Measurements from ENCODE around the gene TPPP2. TPM values are rescaled to one million over a fixed set of nuclear protein-coding genes. Genes with fewer than 3 reads are reported as not detected.

TPPP2 gene
- total and polyA plus RNA-seq, 2 experiments from 2014 or later: not detected

GRCh38 chr14:21059842-21060613 lies 30.0 kb downstream of the TPPP2 start (continued):
- TF ChIP-seq REST (IDR thresholded peaks at IDR 0.05; ENCODE audit: unreplicated experiment): no peak
- TF ChIP-seq CTCF (conservative IDR thresholded peaks at IDR 0.05; ENCODE audit: low read depth in 2 of 2): no peak
- TF ChIP-seq NANOG (IDR thresholded peaks at IDR 0.05; ENCODE audit: borderline replicate concordance): no peak
- no peak for TF ChIP-seq STAT1 (IDR thresholded peaks at IDR 0.05; ENCODE audit: unreplicated experiment)
- TF ChIP-seq EZH2phosphoT487 (IDR thresholded peaks at IDR 0.05; ENCODE audit: unreplicated experiment): no peak
- no peak for TF ChIP-seq ZNF114 (CRISPR knock-in tag; IDR thresholded peaks at IDR 0.05)
- TF ChIP-seq EZH2 (IDR thresholded peaks at IDR 0.05; ENCODE audit: low read depth, unreplicated experiment): no peak
- no peak for TF ChIP-seq ETS1 (IDR thresholded peaks at IDR 0.05)
- TF ChIP-seq ZNF331 (CRISPR knock-in tag; IDR thresholded peaks at IDR 0.05; ENCODE audit: low read depth): no peak

GRCh38 chr14:21060614-21061346 lies 30.8 kb downstream of the TPPP2 start:
- Mint-ChIP-seq H3K36me3 (ENCODE audit: low read depth) (no peaks in the 10 kb centered on the region), H3K27ac (no peak overlapping the region), H3K9me3 (no peaks in the 10 kb centered on the region), H3K4me3 (no peak overlapping the region), H3K4me1 (peaks cover 10% of the 10 kb centered on the region), H3K27me3 (ENCODE audit: insufficient read depth, low read depth, poor library complexity) (peaks cover 5% of the 10 kb centered on the region)
- H2AFZ ChIP-seq: no peak overlapping the region
- H3K27ac ChIP-seq (ENCODE audit: low read depth): no peak overlapping the region
- H3K4me3 ChIP-seq: no peak overlapping the region
- no peak for DNase-seq (ENCODE audit: low spot score)
- H3K36me3 ChIP-seq (ENCODE audit: insufficient read depth): no peaks in the 10 kb centered on the region
- no peaks in the 10 kb centered on the region for H3K79me2 ChIP-seq (replicated peaks; ENCODE audit: insufficient read depth)
- H4K20me1 ChIP-seq (replicated peaks; ENCODE audit: insufficient read depth): no peaks in the 10 kb centered on the region
- no peak overlapping the region for H3K4me2 ChIP-seq
- ATAC-seq: no peak
- H3K4me1 ChIP-seq (ENCODE audit: insufficient read depth): peaks cover under 1% of the 10 kb centered on the region; the same call in 1 of the 2 replicates
- no peaks in the 10 kb centered on the region for H3F3A ChIP-seq (replicated peaks; ENCODE audit: low read depth)
- H3K9me2 ChIP-seq (ENCODE audit: insufficient read depth): no peaks in the 10 kb centered on the region
- H3K27me3 ChIP-seq (ENCODE audit: insufficient read depth): no peaks in the 10 kb centered on the region
- TF ChIP-seq POLR2AphosphoS5 (IDR thresholded peaks at IDR 0.05; ENCODE audit: low read depth) (no peak), STAT1 (IDR thresholded peaks at IDR 0.05; ENCODE audit: unreplicated experiment) (no peak), ZNF462 (CRISPR knock-in tag; IDR thresholded peaks at IDR 0.05) (no peak), ZNF114 (CRISPR knock-in tag; IDR thresholded peaks at IDR 0.05) (no peak)
